GM21390 (cell line): ENCODE measurements around the gene WWC2.
"Not testable (repeated sequence)": the region's sequence is repeated elsewhere in the genome, so short reads cannot be mapped to it uniquely, and the experiment has no call there.

Experiments used
- ATAC-seq: cut with Tn5 transposase; IDR thresholded peaks from one replicate; pipeline ENCODE4 v1.9.1; 2021; ENCODE audit not compliant: unreplicated experiment

WWC2 gene

DNA sequence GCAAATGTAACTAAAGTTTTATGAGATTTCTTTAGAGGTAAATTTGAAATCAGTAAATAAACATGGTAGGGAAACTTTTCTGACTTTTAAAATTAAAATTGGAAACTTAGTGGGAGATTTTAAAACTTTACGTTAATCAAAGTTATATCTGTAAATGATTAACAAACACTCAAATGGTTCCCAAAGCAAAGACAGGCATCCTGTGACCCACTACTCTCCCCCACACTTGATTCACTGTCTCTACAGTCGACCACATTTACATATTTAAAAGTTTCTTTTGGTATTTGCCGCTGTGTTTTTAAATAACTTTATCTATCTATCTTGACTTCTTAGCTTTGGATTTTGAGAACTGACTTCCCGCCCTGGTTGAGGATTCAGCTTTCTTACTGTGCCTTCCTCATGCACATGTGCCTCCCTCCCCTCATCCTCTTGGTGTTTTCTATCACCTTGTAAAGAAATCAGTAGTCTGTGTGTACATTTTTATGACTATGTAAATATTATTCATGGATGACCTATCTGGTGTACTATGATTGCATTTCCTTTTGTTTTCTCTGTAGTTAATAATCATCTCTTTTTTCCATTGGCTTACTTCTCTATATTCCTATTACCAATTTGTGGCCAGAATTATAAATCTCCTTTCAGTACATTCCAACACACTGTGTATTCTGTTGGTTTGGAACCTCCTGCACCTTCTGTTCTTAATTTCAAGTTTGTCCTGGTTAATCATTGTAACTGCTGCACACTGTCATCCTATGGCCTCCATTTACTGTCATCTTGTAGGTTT lies 72.6 kb downstream of the WWC2 start:
- ATAC-seq: no peak

DNA sequence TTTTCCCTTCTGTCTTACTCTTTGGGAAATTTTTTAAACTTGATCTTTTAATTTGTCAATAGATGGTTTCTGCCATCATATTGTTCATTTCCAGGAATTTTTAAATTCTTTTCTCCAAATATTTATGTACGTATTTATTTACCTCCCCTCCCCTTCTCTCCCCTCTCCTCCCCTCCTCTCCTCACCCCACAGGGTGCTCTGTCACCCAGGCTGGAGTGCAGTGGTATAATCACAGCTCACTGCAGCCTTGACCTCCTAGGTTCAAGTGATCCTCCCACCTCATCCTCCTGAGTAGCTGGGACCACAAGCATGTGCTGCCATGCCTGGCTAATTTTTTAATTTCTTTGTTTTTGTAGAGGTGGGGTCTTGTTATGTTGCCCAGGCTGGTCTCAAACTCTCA lies 73.8 kb downstream of the WWC2 start:
- ATAC-seq: no peak

DNA sequence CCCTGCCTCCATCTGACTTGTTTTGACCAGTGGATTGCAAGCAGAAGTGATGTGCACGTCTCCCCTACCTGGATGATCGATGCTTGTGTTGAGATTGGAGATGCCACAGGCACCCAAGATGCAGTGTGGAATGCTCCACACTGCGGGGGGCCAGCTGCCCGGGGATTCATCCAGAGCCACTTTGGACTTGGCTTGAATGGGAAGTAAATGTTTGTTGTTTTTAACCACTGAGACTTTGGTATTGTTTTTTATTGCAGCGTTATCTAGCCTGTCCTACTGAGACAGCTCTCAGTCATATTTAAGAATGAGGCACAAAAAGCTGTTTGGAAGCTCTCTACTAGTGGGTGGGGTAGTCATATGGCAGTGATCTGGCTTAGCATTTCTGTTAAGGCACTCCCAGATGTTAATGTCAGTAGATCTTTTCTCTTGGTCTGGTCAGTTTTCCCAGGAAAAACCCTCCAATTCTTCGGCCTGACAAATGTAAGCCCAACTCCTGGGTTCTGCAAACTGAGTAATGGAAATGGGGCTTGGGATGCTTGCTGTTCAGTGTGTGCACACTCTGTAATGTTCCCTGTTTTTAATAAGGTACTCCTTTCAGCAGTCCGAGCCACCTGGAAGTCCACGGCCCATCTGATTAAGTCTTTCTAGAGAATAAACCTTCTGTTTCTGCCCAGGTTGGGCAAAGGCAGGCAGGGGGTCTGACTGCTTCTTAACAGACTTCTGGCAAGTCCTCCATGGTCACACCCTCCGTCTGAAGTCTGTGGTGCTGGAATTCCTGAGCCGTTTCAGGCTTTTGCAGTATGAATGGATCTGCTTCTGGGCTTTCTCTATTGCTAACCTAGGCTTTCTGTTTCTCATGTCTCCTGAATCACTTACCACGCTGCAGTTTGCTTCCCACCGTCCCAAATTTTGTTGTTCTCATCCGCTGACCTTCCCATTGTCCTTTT lies 74.8 kb downstream of the WWC2 start:
- ATAC-seq: no peak

DNA sequence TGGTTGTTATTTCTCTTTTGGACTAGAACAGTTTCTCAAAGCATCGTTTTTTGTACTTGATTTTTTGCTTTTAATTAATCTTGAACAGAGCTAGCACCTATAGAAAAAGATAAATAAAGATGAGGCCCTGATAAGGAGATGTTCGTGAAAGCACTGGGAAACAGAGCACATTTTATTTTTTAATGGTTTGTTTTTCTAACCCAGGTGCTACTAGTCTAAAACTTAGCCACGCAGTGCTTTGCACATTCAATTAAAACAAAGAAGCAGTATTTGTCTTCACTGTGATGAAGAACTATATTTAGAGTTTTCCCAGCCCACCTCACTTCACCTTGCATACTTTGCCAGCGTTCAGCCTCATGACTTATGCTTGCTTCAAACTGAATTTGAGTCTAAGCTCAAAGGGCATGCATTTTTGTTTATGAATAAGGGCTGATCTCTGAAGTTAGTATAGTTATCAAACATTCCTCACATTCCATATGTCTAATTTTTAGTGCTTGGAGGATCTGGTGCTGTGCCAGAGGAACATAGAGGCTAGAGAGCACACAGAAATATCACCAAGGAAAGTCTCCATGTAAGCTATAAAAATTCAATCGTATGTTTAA lies 76.7 kb downstream of the WWC2 start:
- no peak for ATAC-seq

DNA sequence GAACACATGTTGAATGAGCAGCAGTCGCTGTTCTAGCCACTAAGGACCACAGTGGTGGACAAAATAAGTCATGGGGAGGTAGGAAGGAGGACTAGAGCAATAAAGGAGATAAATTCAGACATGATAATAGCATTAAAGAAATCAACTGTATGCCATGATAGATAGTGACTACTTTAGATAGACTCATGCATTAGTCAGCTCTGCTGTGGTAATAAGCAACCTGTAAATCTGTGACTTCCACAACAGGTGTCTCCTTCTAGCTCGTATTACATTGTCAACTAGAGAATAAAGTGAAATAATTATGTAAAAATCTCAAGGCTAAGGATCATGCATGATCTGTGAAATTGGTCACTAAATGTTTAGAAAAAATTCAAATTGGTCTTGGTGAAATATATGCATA lies 77.9 kb downstream of the WWC2 start:
- no peak for ATAC-seq

DNA sequence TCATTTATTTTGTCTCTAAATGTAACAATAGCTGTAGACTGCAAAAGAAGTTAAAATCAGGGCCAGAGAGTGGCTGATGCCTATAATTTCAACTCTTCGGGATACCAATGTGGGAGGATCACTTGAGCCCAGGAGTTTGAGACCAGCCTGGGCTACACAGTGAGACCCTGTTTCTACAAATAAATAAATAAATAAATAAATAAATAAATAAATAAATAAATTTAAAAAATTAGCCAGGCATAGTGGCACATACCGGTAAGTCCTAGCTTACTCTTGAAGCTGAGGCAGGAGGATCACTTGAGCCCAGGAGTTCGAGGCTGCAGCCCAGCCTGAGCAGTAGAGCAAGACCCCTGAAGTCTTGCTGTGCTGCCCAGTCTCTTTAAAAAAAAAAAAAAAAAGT lies 79.1 kb downstream of the WWC2 start:
- ATAC-seq: no peak

DNA sequence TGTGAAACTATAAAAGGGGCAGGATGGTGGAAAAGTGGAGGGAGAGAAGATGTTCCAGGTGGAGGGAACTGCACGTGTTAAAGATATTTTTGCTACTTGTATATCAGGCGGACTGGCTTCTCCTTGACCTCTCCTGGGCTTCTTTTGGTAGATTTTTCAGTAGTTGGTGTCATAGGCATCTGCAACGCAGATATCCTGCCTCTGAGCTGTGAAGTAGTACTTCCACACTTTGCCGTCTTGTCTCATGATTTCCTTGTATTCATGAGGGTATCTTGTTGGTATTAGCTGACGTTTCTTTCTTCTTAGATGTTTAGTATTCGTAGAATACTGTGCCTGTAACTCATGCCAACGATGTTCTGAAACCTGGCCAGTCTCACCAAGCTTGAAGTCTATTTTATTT lies 81.0 kb downstream of the WWC2 start:
- ATAC-seq: no peak

DNA sequence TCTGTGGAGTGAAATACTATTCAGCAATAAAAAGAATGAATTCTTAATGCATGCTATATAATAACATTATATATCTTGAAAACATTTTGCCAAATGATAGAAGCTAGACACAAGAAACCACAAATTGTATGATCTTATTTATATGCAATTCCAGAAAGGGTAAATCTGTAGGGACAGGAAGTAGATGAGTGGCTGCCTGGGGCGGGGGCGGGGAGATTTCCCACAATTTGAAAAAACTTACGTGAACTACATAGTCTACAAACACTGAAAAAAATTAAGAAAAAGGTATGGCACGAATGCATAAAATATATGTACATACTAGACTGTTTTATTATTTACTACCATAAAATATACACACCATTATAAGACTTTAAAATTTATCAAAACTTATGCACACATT lies 81.6 kb downstream of the WWC2 start:
- no peak for ATAC-seq

DNA sequence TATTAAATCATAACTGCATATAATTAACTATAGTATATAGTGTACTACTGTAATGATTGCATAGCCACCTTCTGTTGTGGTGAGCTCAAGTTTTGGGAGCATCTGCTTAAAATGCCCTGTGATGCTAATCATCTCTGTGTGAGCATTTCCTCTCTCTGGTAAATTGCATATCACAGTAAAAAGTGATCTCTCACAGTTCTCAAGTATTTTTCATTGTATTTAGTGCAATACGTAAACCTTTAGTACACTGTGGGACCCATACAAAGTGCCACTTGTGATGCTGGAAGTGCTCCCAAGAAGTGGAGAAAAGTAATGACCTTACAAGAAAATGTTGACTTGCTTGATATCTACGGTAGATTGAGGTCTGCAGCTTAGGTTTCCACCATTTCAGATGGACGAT lies 82.0 kb downstream of the WWC2 start:
- no peak for ATAC-seq

DNA sequence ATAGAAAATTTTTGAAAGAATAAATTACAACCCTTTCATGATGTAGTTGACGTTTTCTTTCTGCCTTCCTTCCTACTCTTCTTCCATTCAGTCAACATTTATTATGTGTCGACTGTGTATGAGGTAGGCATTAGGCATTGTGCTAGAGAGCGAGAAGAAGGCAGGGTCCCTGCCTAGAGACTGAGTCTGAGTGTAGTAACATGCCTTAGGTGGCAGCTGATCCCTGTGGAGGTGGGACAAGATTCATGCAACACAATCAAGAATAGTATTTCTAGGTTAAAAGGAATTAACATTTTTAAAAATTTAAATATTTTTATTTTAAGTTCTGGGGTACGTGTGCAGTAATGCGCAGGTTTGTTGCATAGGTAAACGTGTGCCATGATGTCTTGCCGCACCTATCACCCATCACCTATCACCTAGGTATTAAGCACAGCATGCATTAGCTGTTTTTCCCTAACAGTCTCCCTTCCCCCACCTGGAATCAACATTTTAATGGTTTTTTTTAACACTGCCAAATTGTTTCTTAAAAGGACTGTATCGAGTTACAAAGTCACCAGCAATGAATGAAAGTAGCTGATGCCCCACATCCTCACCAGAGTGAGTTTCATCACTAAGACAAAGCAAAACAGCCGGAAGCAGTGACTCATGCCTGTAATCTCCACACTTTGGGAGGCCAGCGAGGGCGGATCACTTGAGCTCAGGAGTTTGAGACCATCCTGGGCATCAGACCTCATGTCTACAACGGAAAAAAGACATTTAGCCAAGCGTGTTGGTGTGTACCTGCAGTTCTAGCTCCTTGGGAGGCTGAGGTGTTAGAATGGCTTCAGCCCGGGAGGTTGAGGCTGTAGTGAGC lies 84.0 kb downstream of the WWC2 start:
- ATAC-seq: no peak

DNA sequence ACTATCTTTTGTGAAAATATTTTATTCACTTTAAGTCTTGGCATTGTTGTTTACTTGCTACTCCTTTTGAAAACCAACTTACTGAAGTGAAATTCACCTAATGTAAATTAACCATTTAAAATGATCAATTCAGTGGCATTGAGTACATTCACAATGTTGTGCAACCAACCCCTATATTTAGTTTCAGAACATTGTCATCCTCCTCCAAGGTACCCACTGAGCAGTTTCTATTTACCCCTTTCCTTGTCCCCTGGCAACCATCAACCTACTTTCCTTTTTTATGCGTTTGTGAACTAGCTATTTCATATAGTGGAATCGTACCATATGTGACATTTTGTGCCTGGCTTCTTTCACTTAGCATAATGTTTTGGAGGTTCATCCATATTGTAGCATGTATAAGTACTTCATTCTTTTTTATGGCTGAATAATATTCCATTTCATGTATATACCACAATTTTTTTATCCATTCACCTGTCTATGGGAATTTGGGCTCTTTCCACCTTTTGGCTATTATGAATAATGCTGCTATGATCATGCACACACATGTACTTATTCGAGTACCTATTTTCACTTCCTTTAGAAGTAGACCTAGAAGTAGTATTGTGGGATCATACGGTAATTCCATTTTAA lies 85.0 kb downstream of the WWC2 start:
- no peak for ATAC-seq

DNA sequence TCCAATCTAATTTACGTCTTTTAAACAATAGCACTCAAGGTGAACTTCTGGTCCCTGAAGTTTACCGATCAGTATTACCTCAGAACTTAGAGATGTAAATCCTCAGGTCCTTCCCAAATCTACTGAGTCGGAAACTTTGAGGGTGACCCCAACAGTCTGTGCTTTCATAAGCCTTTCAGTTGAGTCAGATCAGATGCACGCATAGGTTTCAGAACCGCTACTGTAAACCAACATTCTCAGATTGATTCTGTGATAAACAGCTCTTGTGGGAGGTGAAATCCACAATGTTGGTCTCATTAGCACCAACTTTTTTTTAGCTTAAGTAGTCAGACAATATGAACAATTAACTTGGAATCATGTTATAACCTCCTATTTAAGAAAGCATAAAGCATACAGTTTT lies 86.0 kb downstream of the WWC2 start:
- ATAC-seq: no peak

DNA sequence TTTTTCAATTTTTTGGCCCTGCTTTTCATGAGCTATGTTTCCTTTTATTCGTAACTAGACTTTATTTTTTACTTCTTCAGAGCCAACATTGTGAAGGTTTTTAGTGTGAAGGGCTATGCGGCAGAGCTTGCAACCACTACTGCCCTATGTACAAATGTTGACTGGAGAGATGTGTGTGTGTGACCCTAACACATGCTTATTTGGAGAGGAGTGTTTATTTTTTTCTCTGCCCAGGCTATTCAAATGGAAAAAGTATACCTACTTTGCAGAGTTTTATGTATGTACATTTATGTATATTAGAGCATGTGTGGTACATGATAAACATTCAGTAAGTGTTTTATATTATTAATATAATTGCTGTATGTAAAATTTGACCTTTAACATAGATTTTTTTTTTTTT lies 86.5 kb downstream of the WWC2 start:
- no peak for ATAC-seq

DNA sequence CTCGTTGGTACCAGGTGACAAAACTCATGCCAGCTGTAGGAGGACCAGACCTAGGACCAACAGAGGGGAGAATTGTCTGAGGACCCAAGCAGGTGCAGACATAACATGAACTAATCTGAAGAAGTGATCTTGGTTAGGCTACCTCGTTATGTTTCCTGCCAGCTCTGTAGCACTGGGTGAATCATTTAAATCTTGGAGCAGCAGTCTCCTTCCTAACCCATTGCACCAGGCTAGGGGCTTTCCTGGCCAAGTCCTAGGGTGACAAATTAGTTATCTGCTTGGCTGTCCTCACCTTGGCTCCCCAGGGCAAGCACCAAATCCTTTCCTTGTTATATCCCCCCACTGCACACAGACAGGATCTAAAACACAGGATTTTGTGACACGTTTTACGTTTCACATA lies 87.8 kb downstream of the WWC2 start:
- ATAC-seq: no peak

DNA sequence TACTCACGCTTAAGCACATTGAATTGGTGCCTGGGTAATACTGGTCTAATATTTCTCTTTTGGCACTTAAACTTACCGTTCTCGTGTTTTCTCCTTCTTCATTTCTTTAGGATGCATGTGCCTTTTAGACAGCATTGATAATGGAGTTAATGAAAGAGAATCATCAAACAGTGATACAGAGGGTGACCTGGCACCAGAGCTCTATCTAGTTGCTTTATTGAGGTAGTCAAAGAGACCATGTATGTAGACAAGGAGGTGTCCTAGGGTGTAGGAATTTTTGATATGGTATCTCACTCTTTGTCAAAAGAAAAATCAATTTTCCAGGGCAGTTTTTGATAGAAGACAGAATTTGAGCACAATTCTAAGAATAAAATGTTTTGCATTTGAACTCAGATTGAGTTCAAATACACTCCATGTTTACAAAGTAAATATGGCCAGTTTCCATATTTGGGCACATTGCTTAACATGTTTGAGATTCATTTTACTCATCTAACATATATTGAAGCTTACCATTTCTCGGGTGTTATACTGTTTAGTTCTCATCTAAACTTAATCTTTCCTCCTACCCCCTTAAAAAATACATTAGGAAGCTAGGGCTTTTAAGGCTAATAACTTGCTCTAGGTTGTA lies 92.0 kb downstream of the WWC2 start:
- no peak for ATAC-seq

DNA sequence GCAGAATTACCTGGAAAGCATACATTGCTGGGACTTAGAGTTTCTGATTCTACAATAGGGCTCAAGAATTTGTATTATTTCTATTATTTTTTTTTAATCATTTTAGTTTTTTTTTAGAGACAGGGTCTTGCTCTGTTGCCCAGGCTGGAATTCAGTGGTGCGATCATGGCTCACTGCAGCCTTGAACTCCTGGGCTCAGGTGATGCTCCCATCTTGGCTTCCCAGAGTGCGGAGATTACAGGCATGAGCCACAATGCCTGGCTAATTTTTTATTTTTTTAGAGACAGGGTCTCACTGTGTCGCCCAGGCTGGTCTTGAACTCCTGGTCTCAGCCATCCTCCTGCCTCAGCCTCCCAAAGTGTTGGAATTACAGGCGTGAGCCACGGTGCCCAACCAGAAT lies 92.6 kb downstream of the WWC2 start:
- no peak for ATAC-seq

DNA sequence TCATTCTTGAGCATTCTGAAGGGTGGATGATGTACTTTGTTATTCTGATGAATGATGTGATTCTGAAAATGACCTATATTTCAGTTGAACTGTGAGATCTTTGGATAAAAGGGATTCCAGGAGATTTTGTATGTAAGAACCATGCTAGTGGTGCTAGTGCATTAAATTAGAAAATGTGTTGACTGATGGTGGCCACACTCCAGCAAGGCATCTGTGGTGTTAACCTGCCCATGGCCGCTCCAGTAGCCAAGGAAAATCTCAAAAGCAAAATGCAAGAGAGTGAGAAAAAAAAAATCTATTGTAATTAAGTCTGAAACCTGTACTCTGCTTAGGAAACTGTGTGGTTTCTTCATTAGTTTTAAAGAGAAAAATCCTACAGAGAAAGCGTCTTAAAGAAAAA lies 93.5 kb downstream of the WWC2 start:
- ATAC-seq: no peak

DNA sequence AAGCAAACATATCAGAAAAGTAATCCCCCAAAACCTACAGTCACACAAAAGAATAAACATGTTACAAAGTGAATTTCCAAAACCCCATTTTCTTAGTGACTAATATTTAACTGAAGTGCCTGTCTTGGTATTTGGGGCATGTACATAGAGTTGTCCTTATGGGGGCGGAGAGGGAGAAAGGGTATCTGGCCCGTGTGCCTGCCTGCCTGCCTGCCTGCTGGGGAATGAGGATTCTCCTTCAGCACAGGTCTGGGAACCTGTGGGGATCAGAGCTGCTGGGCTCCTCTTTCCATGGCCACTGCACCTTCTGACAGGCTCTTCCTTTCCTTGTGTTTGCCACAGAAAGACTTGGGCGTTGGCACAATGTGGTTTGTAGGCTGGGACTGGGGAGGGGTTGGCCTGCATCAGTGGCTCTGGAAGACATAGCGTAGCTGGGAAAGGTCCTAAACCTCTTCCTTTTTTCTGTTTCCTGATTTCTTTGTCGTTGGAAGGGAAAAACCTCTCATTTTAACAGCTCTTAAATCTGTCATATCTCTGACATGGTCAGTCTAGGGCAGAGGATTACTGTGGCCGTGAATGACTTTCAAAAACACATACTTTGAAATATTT lies 94.8 kb downstream of the WWC2 start:
- not testable (repeated sequence) for ATAC-seq

DNA sequence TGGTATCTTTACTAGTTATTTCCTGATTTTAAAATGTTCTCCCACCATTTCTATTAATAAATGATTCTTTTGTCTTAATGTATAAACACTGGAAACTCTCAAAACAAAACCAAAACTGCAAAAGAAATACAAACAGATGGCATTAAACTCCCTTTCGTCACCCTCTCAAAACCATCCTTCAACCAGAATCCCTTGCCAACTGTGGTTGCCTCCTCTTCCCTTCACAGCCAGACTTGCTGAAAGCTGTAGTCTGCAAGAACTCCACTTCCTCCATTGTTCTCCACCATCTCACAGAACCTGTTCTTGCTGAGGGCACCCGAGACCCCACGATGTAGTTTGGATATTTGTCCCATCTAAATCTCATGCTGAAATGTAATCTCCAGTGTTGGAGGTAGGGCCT lies 96.5 kb downstream of the WWC2 start:
- ATAC-seq: no peak

DNA sequence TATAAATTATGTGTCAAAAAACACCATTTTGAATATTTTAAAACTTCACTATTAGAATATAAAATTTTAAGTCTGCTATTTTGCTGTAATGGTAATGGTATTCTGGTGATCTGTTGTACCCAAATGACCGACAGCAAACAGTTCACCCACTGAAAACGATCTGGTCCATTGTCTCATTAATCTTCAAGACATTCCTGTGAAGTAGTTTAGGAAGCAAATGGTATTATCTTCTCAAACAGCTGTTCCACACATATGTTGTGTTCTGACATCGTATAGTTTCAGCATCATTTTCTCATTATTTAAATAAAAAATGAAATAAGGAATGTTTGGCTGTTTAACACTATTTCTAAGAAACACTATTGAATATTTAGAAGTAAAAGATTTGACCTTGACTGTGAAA lies 98.1 kb downstream of the WWC2 start:
- ATAC-seq: no peak
